ENCODE data around the gene KCNIP4.

Gene KCNIP4

GRCh38 chr4:21953653-21954052 lies 5.1 kb upstream of the KCNIP4 start:
- TF ChIP-seq POLR2A (IDR thresholded peaks at IDR 0.05; ENCODE audit: low read depth, low read length) = no peak
- FAIRE-seq (no peak), DNase-seq (ENCODE audit: insufficient read length, low spot score) (no peak)

DNA sequence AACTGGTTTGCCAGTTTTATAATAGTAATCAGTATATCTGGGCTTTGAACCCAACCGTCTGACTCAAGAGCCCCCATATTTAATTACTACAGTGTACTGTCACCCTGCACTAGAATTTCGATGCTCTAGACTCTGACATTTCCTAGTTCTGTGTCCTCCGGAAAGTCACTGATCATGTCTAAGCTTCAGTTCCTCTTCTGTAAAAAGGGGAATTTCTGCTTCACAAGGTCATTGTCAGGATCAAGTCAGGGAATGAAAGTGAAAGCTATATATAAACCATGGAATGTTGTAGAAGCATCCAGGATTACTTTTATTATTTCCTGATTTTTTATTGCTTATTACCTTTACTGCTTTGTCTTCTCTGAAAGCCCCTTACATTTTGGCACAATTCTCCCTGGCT lies 4.0 kb upstream of the KCNIP4 start:
- DNase-seq (ENCODE audit: insufficient read length, low spot score) (no peak), FAIRE-seq (no peak)
- TF ChIP-seq POLR2A (IDR thresholded peaks at IDR 0.05; ENCODE audit: low read depth, low read length) = no peak

- FAIRE-seq = no peak
Observed at GRCh38 chr4:21949073-21949457, 493 bp upstream of the KCNIP4 start.

GRCh38 chr4:21947791-21948346 lies 703 bp downstream of the KCNIP4 start:
- FAIRE-seq = no peak
- no peak for DNase-seq (ENCODE audit: insufficient read length, low spot score)
- TF ChIP-seq POLR2A (IDR thresholded peaks at IDR 0.05; ENCODE audit: low read depth, low read length) = no peak

More at GRCh38 chr4:21949073-21949457, 493 bp upstream of the KCNIP4 start:
- DNase-seq (ENCODE audit: insufficient read length, low spot score) = no peak
- no peak for TF ChIP-seq POLR2A (IDR thresholded peaks at IDR 0.05; ENCODE audit: low read depth, low read length)

- no peak for TF ChIP-seq POLR2A (IDR thresholded peaks at IDR 0.05; ENCODE audit: low read depth, low read length)
- no peak for FAIRE-seq
- DNase-seq (ENCODE audit: insufficient read length, low spot score) = no peak
Observed at GRCh38 chr4:21946858-21947257, 1.7 kb downstream of the KCNIP4 start.

DNA sequence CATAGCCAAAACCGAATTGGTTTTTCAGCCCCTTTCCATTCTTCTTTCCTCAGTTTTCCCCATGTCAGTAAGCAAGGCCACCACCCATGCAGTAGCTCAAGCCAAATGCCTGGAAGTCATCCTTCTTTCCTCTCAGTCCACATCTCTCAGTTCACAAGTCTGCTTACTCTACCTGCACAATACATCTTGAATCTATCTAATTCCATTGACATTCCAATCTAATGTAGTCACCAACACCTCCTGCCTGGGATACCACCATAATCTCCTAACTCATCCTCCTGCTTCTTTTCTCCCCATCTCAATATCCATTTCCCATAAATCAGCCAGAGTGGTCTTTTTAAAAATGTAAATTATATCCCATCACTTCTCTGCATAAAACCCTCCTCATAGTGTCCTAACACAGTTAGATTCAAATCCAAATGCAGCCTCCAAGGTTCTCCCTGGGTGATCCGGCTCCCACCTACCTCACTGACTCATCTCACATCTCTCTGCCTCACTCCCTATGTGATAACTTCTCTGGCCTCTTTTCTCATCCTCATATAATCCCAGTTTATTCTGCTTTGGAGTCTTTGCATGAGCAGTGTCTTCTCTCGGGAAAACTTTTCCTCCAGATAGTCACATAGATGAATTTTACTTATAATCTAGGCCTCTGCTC lies 26.9 kb downstream of the KCNIP4 start:
- DNase-seq (ENCODE audit: insufficient read length, low spot score) = no peak

DNA sequence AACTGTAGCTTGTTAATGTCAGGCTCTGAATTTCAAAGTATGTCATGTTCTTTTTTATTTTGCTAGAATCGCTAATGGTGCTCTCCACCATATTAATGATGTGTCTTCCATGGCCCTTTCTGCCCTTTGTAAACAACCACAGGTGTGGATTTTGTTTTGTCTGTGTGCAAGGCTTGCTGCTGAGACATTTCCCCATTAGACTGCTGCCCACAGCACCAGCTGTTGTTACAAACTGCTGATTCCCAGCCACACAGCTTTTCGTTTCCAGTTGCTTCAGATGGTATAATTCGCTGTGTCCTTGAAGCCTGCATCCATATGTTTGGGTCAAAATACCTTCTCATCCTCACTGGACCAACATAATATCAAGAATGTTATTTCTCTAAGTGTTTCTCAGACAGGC lies 32.8 kb downstream of the KCNIP4 start:
- FAIRE-seq (no peak), DNase-seq (ENCODE audit: insufficient read length, low spot score) (no peak)
- no peak for TF ChIP-seq POLR2A (IDR thresholded peaks at IDR 0.05; ENCODE audit: low read depth, low read length)

More for the DNA sequence above, 26.9 kb downstream of the KCNIP4 start:
- no peak for FAIRE-seq
- no peak for TF ChIP-seq POLR2A (IDR thresholded peaks at IDR 0.05; ENCODE audit: low read depth, low read length)

GRCh38 chr4:21901831-21902230 lies 46.7 kb downstream of the KCNIP4 start:
- no peak for TF ChIP-seq POLR2A (IDR thresholded peaks at IDR 0.05; ENCODE audit: low read depth, low read length)
- DNase-seq (ENCODE audit: insufficient read length, low spot score) = no peak
- no peak for FAIRE-seq

- no peak for FAIRE-seq
- DNase-seq (ENCODE audit: insufficient read length, low spot score) = no peak
- TF ChIP-seq POLR2A (IDR thresholded peaks at IDR 0.05; ENCODE audit: low read depth, low read length) = no peak
Observed at GRCh38 chr4:21901281-21901680, 47.3 kb downstream of the KCNIP4 start.

DNA sequence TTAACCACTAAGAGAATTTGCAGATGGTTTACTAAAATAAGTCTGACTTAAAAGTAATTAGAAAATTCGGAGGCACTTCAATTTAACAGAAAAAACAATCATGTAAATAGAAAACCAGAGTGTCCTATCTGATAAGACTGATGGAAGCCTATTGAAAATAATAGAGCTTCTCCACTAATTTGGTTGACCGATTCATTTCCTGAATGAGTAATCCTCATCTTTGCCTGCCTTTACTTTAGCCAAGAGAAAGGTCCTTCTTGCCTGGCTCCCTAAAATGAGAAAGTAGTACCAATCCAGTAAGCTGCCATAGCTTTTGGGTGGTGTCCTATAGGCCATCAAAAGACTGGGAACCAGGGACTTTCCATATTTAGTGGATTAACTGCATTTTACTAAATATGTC lies 48.4 kb downstream of the KCNIP4 start:
- FAIRE-seq (no peak), DNase-seq (ENCODE audit: insufficient read length, low spot score) (no peak)
- no peak for TF ChIP-seq POLR2A (IDR thresholded peaks at IDR 0.05; ENCODE audit: low read depth, low read length)

GRCh38 chr4:21898101-21898500 lies 50.5 kb downstream of the KCNIP4 start:
- FAIRE-seq (no peak), DNase-seq (ENCODE audit: insufficient read length, low spot score) (no peak)
- TF ChIP-seq POLR2A (IDR thresholded peaks at IDR 0.05; ENCODE audit: low read depth, low read length) = no peak

DNA sequence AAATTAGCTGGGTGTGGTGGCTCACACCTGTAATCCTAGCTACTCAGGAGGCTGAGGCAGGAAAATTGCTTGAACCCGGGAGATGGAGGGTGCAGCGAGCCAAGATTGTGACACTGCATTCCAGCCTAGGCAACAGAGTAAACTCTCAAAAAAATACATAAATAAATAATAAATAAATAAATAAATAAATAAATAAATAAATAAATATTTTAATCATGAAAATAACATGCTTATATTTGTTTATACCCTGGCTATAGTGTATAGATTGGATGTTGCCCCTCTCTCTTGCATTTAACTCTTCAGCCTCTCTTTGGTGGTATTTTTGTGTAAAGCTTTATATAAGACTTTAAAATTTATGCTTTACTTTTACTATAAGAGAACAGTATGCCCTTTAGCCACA lies 51.8 kb downstream of the KCNIP4 start:
- TF ChIP-seq POLR2A (IDR thresholded peaks at IDR 0.05; ENCODE audit: low read depth, low read length) = no peak
- FAIRE-seq = no peak

DNA sequence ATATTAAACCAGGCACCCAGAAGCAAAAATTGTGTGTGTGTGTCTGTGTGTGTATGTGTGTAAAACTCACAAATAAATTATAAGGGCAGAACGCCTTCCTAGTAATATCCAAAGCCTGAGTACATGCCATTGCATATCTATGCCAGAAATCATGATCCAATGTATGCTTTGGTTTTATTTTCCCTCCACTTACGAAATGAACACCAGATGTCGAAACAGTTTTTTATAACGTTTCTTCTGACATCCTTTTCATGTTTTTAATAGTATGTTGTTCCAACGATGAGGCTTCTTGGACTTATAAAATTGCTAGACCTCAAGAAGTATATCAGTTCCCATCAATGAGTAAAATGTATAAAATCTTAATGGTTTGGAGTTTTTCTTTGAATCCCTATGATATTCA lies 55.4 kb downstream of the KCNIP4 start:
- TF ChIP-seq POLR2A (IDR thresholded peaks at IDR 0.05; ENCODE audit: low read depth, low read length) = no peak
- FAIRE-seq = no peak
- DNase-seq (ENCODE audit: insufficient read length, low spot score) = no peak

More for the DNA sequence above, 51.8 kb downstream of the KCNIP4 start:
- DNase-seq (ENCODE audit: insufficient read length, low spot score) = no peak

GRCh38 chr4:21890231-21890630 lies 58.3 kb downstream of the KCNIP4 start:
- FAIRE-seq = no peak
- DNase-seq (ENCODE audit: insufficient read length, low spot score) = no peak
- no peak for TF ChIP-seq POLR2A (IDR thresholded peaks at IDR 0.05; ENCODE audit: low read depth, low read length)

GRCh38 chr4:21888195-21888976 lies 60.2 kb downstream of the KCNIP4 start:
- FAIRE-seq = peak; percentile 36
- no peak for TF ChIP-seq POLR2A (IDR thresholded peaks at IDR 0.05; ENCODE audit: low read depth, low read length)
- no peak for DNase-seq (ENCODE audit: insufficient read length, low spot score)
